Neural cell (in vitro differentiated cells): Measurements from ENCODE around the gene PADI4.

Experiments used
- CTCF ChIP-seq: fragments of 450-650 bp; IDR thresholded peaks from 2 replicates; pipeline ENCODE4 v1.5.1; 2014; ENCODE audit warnings: antibody characterized with exemption, mild to moderate bottlenecking, moderate library complexity; ENCODE audit not compliant: poor library complexity, severe bottlenecking
- EZH2 ChIP-seq: fragments of 200-600, 300-800 bp; shearing (Covaris generic), sonication (generic); IDR thresholded peaks from 2 replicates; pipeline ENCODE4 v1.6.1; 2014; ENCODE audit warnings: antibody characterized with exemption, low read length, borderline replicate concordance, mild to moderate bottlenecking; ENCODE audit not compliant: insufficient read depth, poor library complexity, severe bottlenecking
- POLR2AphosphoS5 ChIP-seq: IDR thresholded peaks from 2 replicates; pipeline ENCODE4 v1.6.1; 2012
- REST ChIP-seq: IDR thresholded peaks from 2 replicates; pipeline ENCODE4 v1.6.1; 2012; ENCODE audit warnings: borderline replicate concordance

- TF ChIP-seq CTCF (no peak), REST (no peak), EZH2 (no peak), POLR2AphosphoS5 (no peak)
These were observed 25.1 kb downstream of the PADI4 start for GRCh38 chr1:17333081-17333480.
